ENCODE measurements around the gene BTBD9. TPM values are rescaled to one million over a fixed set of nuclear protein-coding genes. Genes with fewer than 3 reads are reported as not detected.
"Not testable (repeated sequence)": the region's sequence is repeated elsewhere in the genome, so short reads cannot be mapped to it uniquely, and the experiment has no call there.

The BTBD9 gene
- total RNA-seq, 6 experiments from 2014 or later: 11.0 to 12.7 (median 12.5) TPM

DNA sequence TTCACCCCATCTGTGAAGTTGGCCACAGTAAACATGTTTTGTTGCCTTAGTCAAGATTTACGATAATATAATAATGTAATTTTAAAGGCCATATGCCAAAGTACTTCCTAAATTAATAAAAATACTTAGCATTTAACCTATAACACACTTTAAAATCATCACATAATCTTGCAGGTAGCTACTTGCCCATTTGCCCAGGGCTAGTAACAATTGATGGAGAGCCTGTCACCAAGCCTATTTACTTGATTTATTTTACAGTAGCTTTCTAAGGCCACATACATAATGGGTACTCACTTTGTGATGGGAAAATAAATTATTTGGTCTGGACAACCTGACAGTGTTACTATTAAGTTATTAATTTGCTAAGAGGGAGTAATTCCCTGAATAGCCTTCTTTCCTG lies 14.5 kb downstream of the BTBD9 start:
- Mint-ChIP-seq H3K4me1 (ENCODE audit: low read depth) (no peaks in the 10 kb centered on the region), H3K27me3 (ENCODE audit: insufficient read depth) (no peaks in the 10 kb centered on the region; the same call in none of the 2 replicates), H3K4me3 (no peak overlapping the region), H3K9me3 (no peaks in the 10 kb centered on the region), H3K27ac (no peak overlapping the region), H3K36me3 (ENCODE audit: low read depth) (no peaks in the 10 kb centered on the region)
- TF ChIP-seq, protein P1, sequence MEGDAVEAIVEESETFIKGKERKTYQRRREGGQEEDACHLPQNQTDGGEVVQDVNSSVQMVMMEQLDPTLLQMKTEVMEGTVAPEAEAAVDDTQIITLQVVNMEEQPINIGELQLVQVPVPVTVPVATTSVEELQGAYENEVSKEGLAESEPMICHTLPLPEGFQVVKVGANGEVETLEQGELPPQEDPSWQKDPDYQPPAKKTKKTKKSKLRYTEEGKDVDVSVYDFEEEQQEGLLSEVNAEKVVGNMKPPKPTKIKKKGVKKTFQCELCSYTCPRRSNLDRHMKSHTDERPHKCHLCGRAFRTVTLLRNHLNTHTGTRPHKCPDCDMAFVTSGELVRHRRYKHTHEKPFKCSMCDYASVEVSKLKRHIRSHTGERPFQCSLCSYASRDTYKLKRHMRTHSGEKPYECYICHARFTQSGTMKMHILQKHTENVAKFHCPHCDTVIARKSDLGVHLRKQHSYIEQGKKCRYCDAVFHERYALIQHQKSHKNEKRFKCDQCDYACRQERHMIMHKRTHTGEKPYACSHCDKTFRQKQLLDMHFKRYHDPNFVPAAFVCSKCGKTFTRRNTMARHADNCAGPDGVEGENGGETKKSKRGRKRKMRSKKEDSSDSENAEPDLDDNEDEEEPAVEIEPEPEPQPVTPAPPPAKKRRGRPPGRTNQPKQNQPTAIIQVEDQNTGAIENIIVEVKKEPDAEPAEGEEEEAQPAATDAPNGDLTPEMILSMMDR (IDR thresholded peaks at IDR 0.05): no peak
- no peak for DNase-seq

GRCh38 chr6:38619342-38619741 lies 20.4 kb downstream of the BTBD9 start:
- not testable (repeated sequence) for DNase-seq; H3K27ac Mint-ChIP-seq; H3K27me3 Mint-ChIP-seq (ENCODE audit: insufficient read depth); H3K9me3 Mint-ChIP-seq; H3K4me3 Mint-ChIP-seq; H3K36me3 Mint-ChIP-seq (ENCODE audit: low read depth)
- peaks cover 12% of the 10 kb centered on the region for H3K4me1 Mint-ChIP-seq (ENCODE audit: low read depth)

DNA sequence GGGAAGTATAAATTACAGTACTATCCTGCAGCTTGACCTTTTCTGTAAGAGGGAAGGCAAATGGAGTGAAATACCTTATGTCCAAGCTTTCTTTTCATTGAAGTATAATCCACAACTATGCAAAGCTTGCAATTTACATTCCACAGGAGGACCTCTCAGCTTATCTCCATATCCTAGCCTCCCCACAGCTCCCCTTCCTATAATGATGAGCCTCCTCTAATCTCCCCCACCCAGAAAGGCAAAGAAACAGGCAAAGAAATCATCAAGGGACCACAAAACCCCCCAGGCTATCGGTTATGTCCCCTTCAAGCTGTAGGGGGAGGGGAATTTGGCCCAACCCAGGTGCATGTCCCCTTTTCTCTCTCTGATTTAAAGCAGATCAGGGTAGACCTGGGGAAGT lies 21.4 kb downstream of the BTBD9 start:
- not testable (repeated sequence) for H3K27me3 Mint-ChIP-seq (ENCODE audit: insufficient read depth); H3K4me3 Mint-ChIP-seq; H3K9me3 Mint-ChIP-seq; H3K36me3 Mint-ChIP-seq (ENCODE audit: low read depth); DNase-seq; H3K27ac Mint-ChIP-seq
- H3K4me1 Mint-ChIP-seq (ENCODE audit: low read depth): peaks cover 12% of the 10 kb centered on the region

- no peaks in the 10 kb centered on the region for H3K36me3 Mint-ChIP-seq (ENCODE audit: low read depth)
- H3K4me3 Mint-ChIP-seq: no peak overlapping the region
- TF ChIP-seq, protein P1 (IDR thresholded peaks at IDR 0.05): no peak
- H3K27ac Mint-ChIP-seq: no peak overlapping the region
- peaks cover 14% of the 10 kb centered on the region for H3K4me1 Mint-ChIP-seq (ENCODE audit: low read depth)
- H3K27me3 Mint-ChIP-seq (ENCODE audit: insufficient read depth): no peaks in the 10 kb centered on the region; the same call in none of the 2 replicates
- no peaks in the 10 kb centered on the region for H3K9me3 Mint-ChIP-seq
- DNase-seq: no peak
These were observed 21.9 kb downstream of the BTBD9 start for GRCh38 chr6:38617856-38618255.

GRCh38 chr6:38612143-38612965 lies 27.4 kb downstream of the BTBD9 start:
- Mint-ChIP-seq H3K9me3 (no peaks in the 10 kb centered on the region), H3K4me3 (no peak overlapping the region), H3K4me1 (ENCODE audit: low read depth) (peaks cover 26% of the 10 kb centered on the region), H3K36me3 (ENCODE audit: low read depth) (no peaks in the 10 kb centered on the region), H3K27ac (peak overlapping the region; percentile 32; the same call in 1 of the 2 replicates), H3K27me3 (ENCODE audit: insufficient read depth) (no peaks in the 10 kb centered on the region)
- DNase-seq: peak; percentile 57
- TF ChIP-seq, protein P1 (IDR thresholded peaks at IDR 0.05): no peak

GRCh38 chr6:38610050-38610625 lies 29.6 kb downstream of the BTBD9 start:
- Mint-ChIP-seq H3K4me1 (ENCODE audit: low read depth) (peaks cover 26% of the 10 kb centered on the region), H3K36me3 (ENCODE audit: low read depth) (no peaks in the 10 kb centered on the region), H3K27me3 (ENCODE audit: insufficient read depth) (no peaks in the 10 kb centered on the region), H3K27ac (no peak overlapping the region), H3K4me3 (no peak overlapping the region), H3K9me3 (no peaks in the 10 kb centered on the region)
- no peak for DNase-seq
- TF ChIP-seq, protein P1 (IDR thresholded peaks at IDR 0.05): no peak
